H9 (cell line): ENCODE measurements around the gene IRF4. TPM values are rescaled to one million over a fixed set of nuclear protein-coding genes. Genes with fewer than 3 reads are reported as not detected.

Experiments
- DNase-seq: peaks from one replicate; pipeline ENCODE4 v3.0.0-alpha.2; 2017
- H2AFZ ChIP-seq: one replicate; pipeline ENCODE4 v1.6.1; 2013; ENCODE audit warnings: mild to moderate bottlenecking, low read length, control low read depth, moderate library complexity
- H2AK5ac ChIP-seq: 2 replicates; pipeline ENCODE4 v1.6.1; 2013; ENCODE audit warnings: low read length, control low read depth, mixed read lengths; ENCODE audit not compliant: insufficient read length
- H2BK120ac ChIP-seq: one replicate; pipeline ENCODE4 v1.6.1; 2013; ENCODE audit warnings: low read depth, mild to moderate bottlenecking, low read length, control low read depth, inconsistent platforms; ENCODE audit not compliant: poor library complexity, severe bottlenecking
- H2BK12ac ChIP-seq: 2 replicates; pipeline ENCODE4 v1.6.1; 2013; ENCODE audit warnings: low read length, control low read depth, mixed read lengths, low read depth; ENCODE audit not compliant: insufficient read length
- H2BK15ac ChIP-seq: 2 replicates; pipeline ENCODE4 v1.6.1; 2013; ENCODE audit warnings: low read depth, low read length, control low read depth
- H2BK20ac ChIP-seq: one replicate; pipeline ENCODE4 v1.6.1; 2013; ENCODE audit warnings: low read depth, mild to moderate bottlenecking, low read length, control low read depth, inconsistent platforms; ENCODE audit not compliant: poor library complexity, severe bottlenecking
- H2BK5ac ChIP-seq: 2 replicates; pipeline ENCODE4 v1.6.1; 2013; ENCODE audit warnings: low read length, control low read depth, mixed read lengths; ENCODE audit not compliant: insufficient read length
- H3K14ac ChIP-seq: 2 replicates; pipeline ENCODE4 v1.6.1; 2013; ENCODE audit warnings: low read length, control low read depth; ENCODE audit not compliant: insufficient read depth
- H3K18ac ChIP-seq: 2 replicates; pipeline ENCODE4 v1.6.1; 2013; ENCODE audit warnings: low read depth, mild to moderate bottlenecking, mixed read lengths, low read length, control low read depth; ENCODE audit not compliant: insufficient read length
- H3K23ac ChIP-seq: 2 replicates; pipeline ENCODE4 v1.6.1; 2013; ENCODE audit warnings: low read length, control low read depth, mixed read lengths, low read depth; ENCODE audit not compliant: insufficient read length
- H3K23me2 ChIP-seq: 2 replicates; pipeline ENCODE4 v1.6.1; 2013; ENCODE audit warnings: low read depth, mild to moderate bottlenecking, mixed read lengths, low read length, control low read depth; ENCODE audit not compliant: insufficient read length, poor library complexity, severe bottlenecking
- H3K27ac ChIP-seq: 2 replicates; pipeline ENCODE4 v1.5.1; 2013; ENCODE audit warnings: low read length, control low read depth, mixed read lengths, low read depth; ENCODE audit not compliant: insufficient read length
- H3K27me3 ChIP-seq: 2 replicates; pipeline ENCODE4 v1.6.1; 2013; ENCODE audit warnings: low read length, control low read depth, inconsistent platforms; ENCODE audit not compliant: insufficient read depth
- H3K4ac ChIP-seq: 2 replicates; pipeline ENCODE4 v1.6.1; 2013; ENCODE audit warnings: low read depth, mild to moderate bottlenecking, control low read depth, inconsistent platforms, low read length, moderate library complexity
- H3K4me1 ChIP-seq: 2 replicates; pipeline ENCODE4 v1.6.1; 2013; ENCODE audit warnings: low read length, control low read depth, inconsistent platforms; ENCODE audit not compliant: insufficient read depth
- H3K4me2 ChIP-seq: 2 replicates; pipeline ENCODE4 v1.6.1; 2013; ENCODE audit warnings: low read length, control low read depth, mixed read lengths; ENCODE audit not compliant: insufficient read length, insufficient read depth
- H3K56ac ChIP-seq: 2 replicates; pipeline ENCODE4 v1.6.1; 2013; ENCODE audit warnings: low read depth, mild to moderate bottlenecking, mixed read lengths, low read length, control low read depth; ENCODE audit not compliant: insufficient read length
- H3K79me1 ChIP-seq: 2 replicates; pipeline ENCODE4 v1.6.1; 2013; ENCODE audit warnings: low read depth, mild to moderate bottlenecking, moderate library complexity, low read length, control low read depth, inconsistent platforms; ENCODE audit not compliant: insufficient read depth, poor library complexity, severe bottlenecking
- H3K79me2 ChIP-seq: 2 replicates; pipeline ENCODE4 v1.6.1; 2013; ENCODE audit warnings: low read length, control low read depth, inconsistent platforms; ENCODE audit not compliant: insufficient read depth
- H3K9ac ChIP-seq: 2 replicates; pipeline ENCODE4 v1.6.1; 2013; ENCODE audit warnings: low read length, control low read depth, mixed read lengths; ENCODE audit not compliant: insufficient read length; ENCODE audit errors: extremely low read depth
- H3K9me3 ChIP-seq: one replicate; pipeline ENCODE4 v1.6.1; 2013; ENCODE audit warnings: low read depth, low read length, inconsistent platforms; ENCODE audit not compliant: control insufficient read depth
- H3T11ph ChIP-seq: one replicate; pipeline ENCODE4 v1.6.1; 2013; ENCODE audit warnings: mild to moderate bottlenecking, low read length, control low read depth, inconsistent platforms
- H4K20me1 ChIP-seq: one replicate; pipeline ENCODE4 v1.6.1; 2013; ENCODE audit not compliant: control insufficient read depth, insufficient read length, insufficient read depth
- H4K5ac ChIP-seq: 2 replicates; pipeline ENCODE4 v1.6.1; 2013; ENCODE audit warnings: low read depth, mild to moderate bottlenecking, mixed read lengths, low read length, control low read depth; ENCODE audit not compliant: insufficient read length
- H4K8ac ChIP-seq: replicated peaks from 2 replicates; pipeline ENCODE4 v1.6.1; 2013; ENCODE audit warnings: low read length, control low read depth, mixed read lengths, low read depth; ENCODE audit not compliant: insufficient read length
- H4K91ac ChIP-seq: 2 replicates; pipeline ENCODE4 v1.6.1; 2013; ENCODE audit warnings: low read depth, mild to moderate bottlenecking, moderate library complexity, mixed read lengths, low read length, control low read depth; ENCODE audit not compliant: insufficient read length
- H3K27ac Mint-ChIP-seq, 3 experiments: 2 replicates in 2 of 3; 3 replicates in 1 of 3; pipeline ENCODE4 v1.8.0; 2020 to 2021; ENCODE audit warnings: mixed read lengths in 3 of 3, mild to moderate bottlenecking in 1 of 3, moderate library complexity in 1 of 3
- H3K27me3 Mint-ChIP-seq: 2 replicates; pipeline ENCODE4 v1.8.0; 2021; ENCODE audit warnings: low read depth, mild to moderate bottlenecking, moderate library complexity, mixed read lengths
- H3K36me3 Mint-ChIP-seq, 3 experiments: 2 replicates in 2 of 3; 3 replicates in 1 of 3; pipeline ENCODE4 v1.8.0; 2020 to 2021; ENCODE audit warnings: low read depth in 3 of 3, mixed read lengths in 3 of 3; ENCODE audit not compliant: insufficient read depth in 1 of 3
- H3K4me1 Mint-ChIP-seq, 2 experiments: 2 replicates each; pipeline ENCODE4 v1.8.0; 2020; ENCODE audit warnings: mixed read lengths in 2 of 2
- H3K4me3 Mint-ChIP-seq, 2 experiments: 2 replicates in 1 of 2; 3 replicates in 1 of 2; pipeline ENCODE4 v1.8.0; 2020 to 2021; ENCODE audit warnings: mild to moderate bottlenecking in 2 of 2, mixed read lengths in 2 of 2, moderate library complexity in 1 of 2
- H3K9me3 Mint-ChIP-seq, 2 experiments: 2 replicates in 1 of 2; 3 replicates in 1 of 2; pipeline ENCODE4 v1.8.0; 2020; ENCODE audit warnings: mild to moderate bottlenecking in 2 of 2, mixed read lengths in 2 of 2, moderate library complexity in 1 of 2
- WGBS: extraction: QIAGEN DNeasy Blood & Tissue Kit; methylation state at CpG from one replicate; pipeline ENCODE4 v1.1.7; 2013; ENCODE audit warnings: missing lambda C conversion rate, low lambda C conversion rate, mixed read lengths; ENCODE audit not compliant: insufficient read length; ENCODE audit errors: extremely low coverage; 5-methylcytosine and 5-hydroxymethylcytosine counted together
- total RNA-seq: library from RNA; stranded (reverse); gene quantifications from 2 replicates; pipeline ENCODE4 v1.2.1, GENCODE V29; 2021
- TF ChIP-seq, protein P1 (sequence below): fragments of 200-600 bp; sonication (generic); conservative IDR thresholded peaks from 3 replicates; pipeline ENCODE4 v1.8.0; 2021; ENCODE audit warnings: antibody characterized with exemption, mild to moderate bottlenecking

Gene IRF4
- total RNA-seq, 1 experiment from 2014 or later: 0.31 TPM

DNA sequence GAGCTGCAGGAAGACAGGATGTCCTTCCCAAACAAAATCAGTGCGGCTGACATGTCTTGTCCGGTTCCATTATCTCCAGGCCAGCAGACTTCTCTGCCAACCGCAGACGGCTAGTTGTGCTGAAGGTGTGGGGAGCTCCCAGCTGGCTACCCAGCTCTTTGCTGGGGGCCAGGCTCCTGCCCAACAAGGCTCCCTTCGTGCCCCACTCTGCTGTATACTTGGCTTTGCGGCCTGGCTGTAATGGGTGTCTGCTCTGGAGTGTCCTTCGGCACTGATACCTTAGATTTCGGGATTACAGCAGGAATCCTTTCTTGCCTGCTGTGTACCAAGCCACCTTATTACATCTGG, 48.7 kb upstream of the IRF4 start:
- Histone ChIP-seq H3K4ac (no peak overlapping the region), H3K14ac (no peak overlapping the region; the same call in 1 of the 2 replicates), H3T11ph (no peak overlapping the region), H2AK5ac (no peak overlapping the region), H4K8ac (no peak overlapping the region), H2AFZ (no peak overlapping the region), H2BK5ac (no peak overlapping the region), H3K9ac (no peak overlapping the region), H3K27ac (no peak overlapping the region), H2BK120ac (no peak overlapping the region), H4K5ac (no peak overlapping the region), H3K56ac (no peak overlapping the region), H4K20me1 (no peaks in the 10 kb centered on the region), H3K79me1 (no peaks in the 10 kb centered on the region), H3K23ac (no peak overlapping the region), H4K91ac (no peak overlapping the region), H3K79me2 (no peaks in the 10 kb centered on the region), H3K4me1 (no peaks in the 10 kb centered on the region), H2BK12ac (no peak overlapping the region), H2BK20ac (no peak overlapping the region), H3K27me3 (no peaks in the 10 kb centered on the region), H3K4me2 (no peak overlapping the region), H3K18ac (no peak overlapping the region), H2BK15ac (no peak overlapping the region), H3K9me3 (peaks cover 88% of the 10 kb centered on the region), H3K23me2 (no peaks in the 10 kb centered on the region)
- Mint-ChIP-seq H3K4me1 (no peaks in the 10 kb centered on the region), H3K27ac (peak overlapping the region in 1 of 3 experiments; percentile 35; a peak in 1 of 7 replicates), H3K9me3 (peaks cover 89 to 90% of the 10 kb centered on the region in 2 experiments), H3K4me3 (no peak overlapping the region), H3K27me3 (peaks cover 2% of the 10 kb centered on the region), H3K36me3 (peaks cover 15 to 51% (median 15%) of the 10 kb centered on the region in 3 experiments; a peak in 6 of 7 replicates)
- TF ChIP-seq, protein P1, sequence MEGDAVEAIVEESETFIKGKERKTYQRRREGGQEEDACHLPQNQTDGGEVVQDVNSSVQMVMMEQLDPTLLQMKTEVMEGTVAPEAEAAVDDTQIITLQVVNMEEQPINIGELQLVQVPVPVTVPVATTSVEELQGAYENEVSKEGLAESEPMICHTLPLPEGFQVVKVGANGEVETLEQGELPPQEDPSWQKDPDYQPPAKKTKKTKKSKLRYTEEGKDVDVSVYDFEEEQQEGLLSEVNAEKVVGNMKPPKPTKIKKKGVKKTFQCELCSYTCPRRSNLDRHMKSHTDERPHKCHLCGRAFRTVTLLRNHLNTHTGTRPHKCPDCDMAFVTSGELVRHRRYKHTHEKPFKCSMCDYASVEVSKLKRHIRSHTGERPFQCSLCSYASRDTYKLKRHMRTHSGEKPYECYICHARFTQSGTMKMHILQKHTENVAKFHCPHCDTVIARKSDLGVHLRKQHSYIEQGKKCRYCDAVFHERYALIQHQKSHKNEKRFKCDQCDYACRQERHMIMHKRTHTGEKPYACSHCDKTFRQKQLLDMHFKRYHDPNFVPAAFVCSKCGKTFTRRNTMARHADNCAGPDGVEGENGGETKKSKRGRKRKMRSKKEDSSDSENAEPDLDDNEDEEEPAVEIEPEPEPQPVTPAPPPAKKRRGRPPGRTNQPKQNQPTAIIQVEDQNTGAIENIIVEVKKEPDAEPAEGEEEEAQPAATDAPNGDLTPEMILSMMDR: no peak
- no CpG with 5 or more reads among the region's 8 CpGs for WGBS
- DNase-seq: no peak
